HPDE6-E6E7 (cell line): ENCODE results near the gene ZMIZ1.
"Not testable (repeated sequence)": the region's sequence is repeated elsewhere in the genome, so short reads cannot be mapped to it uniquely, and the experiment has no call there.

Experiments used
- DNase-seq: peaks from one replicate; pipeline ENCODE4 v3.0.0; 2011; ENCODE audit warnings: missing footprints; ENCODE audit errors: extremely low spot score

The ZMIZ1 gene

DNA sequence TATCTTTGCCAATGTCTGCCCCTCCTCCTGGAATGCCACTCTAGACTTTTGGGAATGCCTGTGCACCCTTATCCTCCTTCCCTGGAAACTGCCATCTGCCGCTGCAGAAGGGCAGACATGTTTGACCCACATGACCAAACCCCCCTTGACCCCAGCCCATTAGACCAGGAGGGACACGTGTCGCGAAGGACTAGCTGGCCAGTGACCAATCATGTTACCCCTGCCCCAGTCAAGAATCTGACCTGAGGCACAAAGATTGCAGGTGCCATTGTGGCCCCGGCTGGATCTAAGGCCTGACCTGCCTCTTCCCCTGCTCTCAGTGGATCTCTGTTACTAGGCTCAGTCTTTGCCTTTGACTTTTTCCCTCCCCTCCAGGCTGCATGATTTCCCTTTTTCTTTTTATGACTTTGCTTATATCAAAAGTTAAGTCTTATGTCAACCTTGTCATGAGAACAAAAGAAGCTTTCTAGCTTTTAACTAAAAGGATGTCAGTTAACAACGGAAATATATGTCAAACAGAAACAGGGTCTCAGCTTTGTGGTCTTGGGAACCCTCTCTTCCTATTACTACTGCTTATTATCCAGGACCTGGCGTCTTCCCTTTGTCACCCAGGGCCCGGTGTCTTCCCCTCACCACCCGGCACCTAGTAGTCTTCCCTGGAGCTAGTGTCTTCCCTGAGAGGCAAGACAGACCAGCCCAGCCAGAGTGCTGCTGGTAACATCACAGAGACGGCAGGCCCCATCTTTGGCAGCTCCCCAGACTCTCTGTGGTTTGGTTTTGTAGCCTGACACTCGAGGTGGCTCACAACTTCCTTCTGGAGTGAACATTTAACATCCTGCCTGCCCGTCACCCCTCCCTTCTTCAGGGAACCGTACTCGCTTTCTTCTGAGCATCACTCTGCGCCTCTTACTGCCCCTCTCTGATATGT is 254.1 kb downstream of the ZMIZ1 start:
- no peak for DNase-seq

DNA sequence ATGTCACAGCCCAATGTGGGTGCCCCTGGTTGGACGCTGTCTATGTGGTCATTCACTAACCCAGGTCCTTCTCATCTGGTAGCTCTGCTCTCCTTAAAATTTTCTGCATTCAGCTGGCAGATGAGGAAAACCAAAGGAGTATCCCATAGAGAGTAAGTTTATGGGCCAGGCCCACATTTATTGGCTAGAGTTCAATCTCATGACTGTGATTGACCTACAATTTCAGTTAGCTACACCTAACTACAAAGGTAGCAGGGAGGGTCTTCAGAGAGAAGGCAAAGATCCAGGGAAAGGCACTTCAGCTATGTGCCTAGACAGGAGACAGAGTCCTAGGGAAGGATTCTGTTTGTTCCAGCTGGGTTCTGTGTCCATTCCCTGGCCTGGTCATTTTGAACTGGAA is 254.8 kb downstream of the ZMIZ1 start:
- DNase-seq = no peak

DNA sequence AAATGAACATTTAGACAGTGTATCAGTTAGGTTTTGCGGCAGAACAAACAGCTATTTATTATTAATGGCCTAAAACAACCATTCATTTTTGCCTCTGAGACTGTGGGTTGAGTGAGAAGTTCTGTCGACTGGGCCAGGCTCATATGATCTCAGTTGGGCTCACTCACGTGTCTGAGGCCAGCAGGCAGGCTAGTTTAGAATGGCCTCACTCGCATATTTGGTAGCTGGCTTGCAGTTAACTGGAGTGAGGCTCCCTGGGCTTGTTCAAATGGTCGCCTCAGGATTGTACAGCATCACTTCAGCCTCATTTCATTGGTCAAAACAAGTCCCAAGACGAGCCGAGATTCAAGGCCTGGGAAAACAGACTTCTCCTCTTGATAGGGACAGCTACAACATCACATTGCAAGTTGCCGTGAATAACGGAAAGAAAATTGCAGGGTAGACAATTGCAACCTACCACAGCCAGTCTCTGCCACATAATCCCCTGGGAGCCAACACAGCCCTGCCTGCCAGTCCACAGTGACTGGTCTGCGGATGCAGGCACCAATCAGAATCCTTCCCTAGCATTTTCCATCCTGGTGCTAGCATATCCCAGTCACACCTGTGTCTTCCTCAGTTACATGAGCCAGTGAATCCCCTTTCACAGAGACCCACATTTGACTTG is 255.4 kb downstream of the ZMIZ1 start:
- DNase-seq = no peak

DNA sequence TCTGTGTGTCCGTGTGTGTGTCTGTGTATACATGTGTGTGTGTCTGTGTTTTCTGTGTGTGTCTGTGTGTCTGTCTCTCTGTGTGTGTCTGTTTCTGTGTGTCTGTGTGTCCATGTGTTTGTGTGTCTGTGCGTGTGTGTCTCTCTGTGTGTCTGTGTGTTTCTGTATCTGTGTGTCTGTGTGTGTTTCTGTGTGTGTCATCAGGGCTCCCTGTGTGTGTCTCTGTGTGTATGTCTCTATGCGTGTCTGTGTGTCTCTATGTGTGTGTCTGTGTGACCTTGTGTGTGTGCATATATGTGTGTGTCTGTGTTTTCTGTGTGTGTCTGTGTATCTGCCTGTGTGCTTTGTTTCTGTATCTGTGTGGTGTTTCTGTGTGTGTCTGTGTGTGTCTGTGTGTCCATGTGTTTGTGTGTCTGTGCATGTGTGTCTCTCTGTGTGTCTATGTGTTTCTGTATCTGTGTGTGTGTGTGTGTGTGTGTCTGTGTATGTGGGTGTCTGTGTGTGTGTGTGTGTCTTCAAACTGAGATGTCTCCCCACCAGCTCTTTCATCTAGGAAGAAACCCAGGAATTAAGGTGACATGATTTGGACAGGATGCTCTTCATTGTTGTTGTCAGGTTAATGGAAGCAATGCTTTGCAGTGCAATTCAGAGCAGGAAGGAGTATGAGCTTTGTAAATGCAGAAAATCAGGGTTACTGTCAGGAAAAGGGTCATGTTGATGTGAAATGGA is 257.8 kb downstream of the ZMIZ1 start:
- DNase-seq = no peak

DNA sequence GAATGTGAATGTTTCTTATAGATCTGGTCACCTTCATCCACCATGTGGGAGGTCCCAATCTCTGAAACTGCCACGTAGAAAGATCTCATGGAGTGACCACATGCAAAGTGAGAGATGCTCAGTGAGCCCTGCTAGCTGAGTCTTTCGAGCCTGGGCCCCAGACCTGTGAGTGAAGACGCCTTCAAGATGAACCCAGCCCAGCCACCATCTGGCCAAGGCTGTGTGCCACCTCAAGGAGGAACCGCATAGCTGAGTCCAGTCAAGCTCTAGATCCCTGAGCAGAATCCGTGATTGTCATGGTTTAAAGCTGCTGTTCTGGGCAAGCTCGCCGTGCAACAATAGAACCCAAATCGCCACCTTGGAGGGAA is 258.3 kb downstream of the ZMIZ1 start:
- DNase-seq = no peak

DNA sequence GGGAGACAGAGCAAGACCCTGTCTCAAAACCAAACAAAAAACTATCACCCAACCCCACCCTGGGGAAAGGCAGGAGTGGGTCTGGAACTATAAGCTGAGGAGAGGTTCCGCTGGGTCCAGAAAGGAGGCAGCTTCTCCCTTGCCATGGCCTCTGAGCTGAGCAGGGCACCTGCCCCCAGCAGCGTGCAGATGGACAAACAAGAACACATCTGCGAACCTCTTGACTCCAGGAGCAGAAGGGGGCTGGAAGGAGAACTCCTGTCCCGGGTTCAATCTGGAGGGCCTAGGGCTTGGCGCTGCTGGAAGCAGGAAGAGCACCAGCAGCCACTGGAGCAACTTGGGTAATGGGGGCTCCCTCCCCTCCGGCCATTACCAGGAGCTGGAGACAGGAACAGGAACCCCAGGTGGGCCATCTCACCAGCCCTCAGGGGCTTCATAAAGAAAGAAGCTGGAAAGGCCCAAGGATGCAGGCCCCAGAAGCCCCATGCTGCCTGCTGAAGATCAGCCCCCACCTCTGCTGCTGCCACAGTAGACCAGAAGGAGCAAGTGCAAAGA is 259.5 kb downstream of the ZMIZ1 start:
- no peak for DNase-seq

- DNase-seq = peak; percentile 86
These were observed 260.2 kb downstream of the ZMIZ1 start for GRCh38 chr10:79328737-79329504.

GRCh38 chr10:79329529-79329928 is 260.8 kb downstream of the ZMIZ1 start:
- DNase-seq = no peak

DNA sequence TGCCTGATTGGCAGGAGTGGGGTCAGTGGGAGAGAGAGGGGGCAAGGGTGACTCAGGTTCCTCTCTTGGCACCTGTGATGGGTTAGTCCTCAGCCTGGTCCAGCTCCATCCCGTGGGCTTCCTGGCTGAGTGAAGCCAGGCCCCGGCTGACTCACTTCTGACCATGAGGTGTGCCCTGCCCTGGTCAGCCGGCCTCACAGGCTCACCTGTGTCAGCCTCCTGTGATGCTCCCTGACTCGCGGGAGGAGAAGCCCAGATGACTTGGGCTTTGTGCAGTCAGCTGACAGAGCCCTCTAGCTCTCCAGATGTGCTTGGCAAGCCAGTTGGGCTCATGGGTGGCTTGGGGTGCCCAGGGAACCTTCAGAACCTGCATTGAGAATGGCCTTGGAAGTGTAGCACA is 262.5 kb downstream of the ZMIZ1 start:
- no peak for DNase-seq

DNA sequence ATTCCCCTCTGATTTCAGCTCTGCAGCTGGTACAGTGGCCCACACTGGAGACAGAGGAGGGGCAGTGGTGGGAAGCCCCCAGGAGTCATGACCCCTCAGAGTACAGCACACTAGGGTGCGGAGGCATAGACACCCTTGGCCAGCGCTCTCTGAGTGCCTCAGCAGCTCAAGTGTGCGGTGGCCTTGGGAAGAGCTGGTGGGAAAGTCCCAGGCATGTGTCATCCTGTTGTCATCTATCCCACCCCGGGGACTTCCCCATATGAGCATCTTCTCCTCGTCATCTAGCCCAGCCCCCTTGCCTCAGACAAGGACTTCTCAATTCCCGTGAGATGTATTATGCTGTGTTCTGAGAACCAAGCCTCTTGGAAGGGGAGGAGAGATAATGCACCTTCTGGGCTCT is 262.9 kb downstream of the ZMIZ1 start:
- peak; percentile 76 for DNase-seq

- DNase-seq = not testable (repeated sequence)
These were observed 264.0 kb downstream of the ZMIZ1 start for GRCh38 chr10:79332610-79333315.

DNA sequence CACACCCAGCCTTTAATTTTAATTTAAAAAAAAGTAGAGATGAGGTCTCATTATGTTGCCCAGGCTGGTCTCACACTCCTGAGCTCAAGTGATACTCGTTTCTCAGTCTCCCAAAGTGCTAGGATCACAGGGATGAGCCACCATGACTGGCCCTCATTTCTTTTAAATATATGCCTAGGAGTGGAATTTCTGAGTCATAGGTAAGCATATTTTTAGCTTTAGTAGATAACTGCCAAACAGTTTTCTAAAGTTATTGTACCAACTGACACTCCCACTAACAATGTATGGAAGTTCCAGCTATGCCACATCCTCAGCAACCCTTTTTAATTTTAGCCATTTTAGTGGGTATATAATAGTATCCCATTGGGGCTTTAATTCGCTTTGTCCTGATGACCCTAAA is 264.7 kb downstream of the ZMIZ1 start:
- no peak for DNase-seq

DNA sequence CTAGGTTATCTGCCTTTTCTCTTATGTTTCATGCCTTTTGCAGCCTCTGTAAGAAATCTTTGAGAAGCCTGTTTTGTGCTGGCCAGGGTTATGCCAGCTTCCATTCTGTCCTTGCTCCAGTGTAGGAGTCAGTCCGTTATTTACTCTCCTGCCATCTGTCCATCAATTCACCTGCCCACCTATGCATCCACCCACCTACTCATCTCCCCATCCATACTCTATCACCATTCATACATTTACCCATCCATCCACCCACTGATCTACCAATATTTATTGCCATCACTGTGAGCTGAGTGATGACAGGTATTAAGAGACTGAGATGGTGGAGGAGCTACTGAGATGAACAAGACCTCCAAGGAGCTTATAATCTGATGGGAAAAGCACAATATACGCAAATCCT is 265.8 kb downstream of the ZMIZ1 start:
- DNase-seq = no peak

DNA sequence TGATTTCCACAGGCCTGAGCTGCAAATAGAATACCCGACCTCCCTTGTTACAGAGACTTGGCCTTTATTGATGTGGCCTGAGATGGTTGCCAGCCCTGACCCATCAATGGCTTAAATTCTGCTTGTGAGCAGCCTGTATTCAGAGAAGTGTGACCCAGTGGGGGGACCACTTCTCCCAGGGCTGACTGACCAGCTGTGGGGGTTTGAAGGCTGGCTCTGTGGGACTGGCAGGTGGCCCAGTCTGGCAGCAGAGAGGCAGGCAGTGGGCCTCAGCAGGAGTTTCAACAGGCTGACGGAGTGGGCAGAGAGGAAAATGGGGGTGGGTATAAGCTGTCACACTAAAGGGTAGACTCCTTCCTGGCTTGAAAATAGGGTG is 266.3 kb downstream of the ZMIZ1 start:
- DNase-seq = no peak

GRCh38 chr10:79335470-79336235 is 266.9 kb downstream of the ZMIZ1 start:
- no peak for DNase-seq

GRCh38 chr10:79336276-79336675 is 267.5 kb downstream of the ZMIZ1 start:
- DNase-seq = no peak

DNA sequence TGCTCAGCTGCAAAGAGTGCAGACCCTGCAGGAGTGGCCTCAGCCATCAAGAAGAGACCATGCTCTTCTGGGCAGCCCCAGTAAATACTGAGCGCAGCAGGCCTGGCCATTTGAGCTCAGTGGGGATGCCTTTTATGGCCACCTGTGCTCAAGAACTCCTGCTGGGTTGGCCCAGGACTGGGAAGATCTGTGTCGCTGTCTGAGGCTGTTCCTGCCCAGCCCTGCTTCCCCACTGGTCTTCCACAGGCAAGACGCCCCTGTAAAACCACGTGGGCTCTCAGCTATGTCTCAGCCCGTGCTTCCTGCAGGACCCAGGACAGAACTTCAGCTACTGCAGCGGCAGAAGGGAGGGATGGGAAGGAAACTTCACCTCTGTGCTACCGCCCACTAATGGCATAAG is 268.0 kb downstream of the ZMIZ1 start:
- no peak for DNase-seq

- DNase-seq = not testable (repeated sequence)
These were observed 269.2 kb downstream of the ZMIZ1 start for GRCh38 chr10:79337783-79338469.

- no peak for DNase-seq
These were observed 270.5 kb downstream of the ZMIZ1 start for GRCh38 chr10:79339266-79339665.
